H1 (cell line): ENCODE results near the gene TRIM10. TPM values are rescaled to one million over a fixed set of nuclear protein-coding genes. Genes with fewer than 3 reads are reported as not detected.

ENCODE experiments used
- CTCF ChIA-PET: fragments of 300-600 bp; sonication (Branson Sonifier 250); formaldehyde crosslinking; loops from one replicate; lab custom pipeline; 2021; ENCODE audit not compliant: partially characterized antibody; lab: Charles Lee
- POLR2A ChIA-PET: fragments of 300-600 bp; sonication (Branson Sonifier 250); formaldehyde crosslinking; loops from one replicate; lab custom pipeline; 2021; ENCODE audit warnings: inconsistent platforms; ENCODE audit not compliant: partially characterized antibody; lab: Charles Lee
- DNase-seq, 2 experiments: peaks; one replicate each; pipeline versions ENCODE4 v3.0.0 to v3.0.0-alpha.2; 2010 to 2022; ENCODE audit warnings: low spot score in 2 of 2, low read depth in 1 of 2, mixed read lengths in 1 of 2
- FAIRE-seq: peaks from 2 replicates; lab custom pipeline; 2011; peaks lifted over from hg19 to GRCh38; lab: Jason Lieb, UNC
- H2AFZ ChIP-seq: 2 replicates; pipeline ENCODE4 v1.8.1; 2012; ENCODE audit warnings: low read length, inconsistent platforms
- H2AK5ac ChIP-seq: 2 replicates; pipeline ENCODE4 v1.6.1; 2013; ENCODE audit warnings: low read depth, low read length
- H2BK120ac ChIP-seq: replicated peaks from 2 replicates; pipeline ENCODE3; 2013; ENCODE audit warnings: low read depth, low read length, inconsistent platforms
- H2BK12ac ChIP-seq: 2 replicates; pipeline ENCODE4 v1.6.1; 2013; ENCODE audit warnings: low read depth, low read length
- H2BK15ac ChIP-seq: 2 replicates; pipeline ENCODE4 v1.6.1; 2013; ENCODE audit warnings: low read length
- H2BK20ac ChIP-seq: 2 replicates; pipeline ENCODE4 v1.6.1; 2013; ENCODE audit warnings: low read length
- H2BK5ac ChIP-seq: 2 replicates; pipeline ENCODE4 v1.6.1; 2013; ENCODE audit warnings: low read depth, low read length
- H3K14ac ChIP-seq: 2 replicates; pipeline ENCODE4 v1.6.1; 2013; ENCODE audit warnings: inconsistent platforms; ENCODE audit not compliant: insufficient read length
- H3K18ac ChIP-seq: 2 replicates; pipeline ENCODE4 v1.6.1; 2013; ENCODE audit warnings: low read length; ENCODE audit errors: extremely low read depth
- H3K23ac ChIP-seq: 2 replicates; pipeline ENCODE4 v1.6.1; 2013; ENCODE audit warnings: inconsistent platforms; ENCODE audit not compliant: insufficient read length
- H3K23me2 ChIP-seq: 2 replicates; pipeline ENCODE4 v1.6.1; 2013; ENCODE audit warnings: low read depth, low read length
- H3K27ac ChIP-seq: 2 replicates; pipeline ENCODE4 v1.6.1; 2011; ENCODE audit warnings: low read depth, low read length, inconsistent platforms
- H3K27me3 ChIP-seq, 4 experiments: replicated peaks in 1 of 4; 1 replicate in 1 of 4; 2 replicates in 3 of 4; pipeline versions ENCODE4 v1.6.1 to v1.8.1; 2011 to 2013; ENCODE audit warnings: low read length in 3 of 4, mild to moderate bottlenecking in 3 of 4, inconsistent platforms in 2 of 4, mixed read lengths in 2 of 4, moderate library complexity in 1 of 4; ENCODE audit not compliant: control insufficient read depth in 3 of 4, insufficient read depth in 3 of 4; ENCODE audit errors: extremely low read depth in 1 of 4
- H3K36me3 ChIP-seq, 4 experiments: 2 replicates each; pipeline versions ENCODE4 v1.6.1 to v1.8.1; 2011 to 2013; ENCODE audit warnings: mild to moderate bottlenecking in 4 of 4, low read length in 3 of 4, moderate library complexity in 2 of 4, control low read depth in 1 of 4, inconsistent platforms in 1 of 4; ENCODE audit not compliant: insufficient read depth in 4 of 4, control insufficient read depth in 2 of 4
- H3K4ac ChIP-seq: replicated peaks from 2 replicates; pipeline ENCODE3; 2013; ENCODE audit warnings: low read length, low read depth, mixed read lengths, inconsistent platforms; ENCODE audit not compliant: insufficient read length
- H3K4me1 ChIP-seq, 4 experiments: replicated peaks in 1 of 4; 1 replicate in 1 of 4; 2 replicates in 3 of 4; pipeline versions ENCODE4 v1.6.1 to v1.8.1; 2011 to 2013; ENCODE audit warnings: low read length in 3 of 4, inconsistent platforms in 2 of 4, mixed read lengths in 1 of 4; ENCODE audit not compliant: insufficient read depth in 4 of 4, control insufficient read depth in 3 of 4
- H3K4me2 ChIP-seq, 2 experiments: 2 replicates each; pipeline versions ENCODE4 v1.6.1 to v1.8.1; 2011 to 2013; ENCODE audit warnings: low read depth in 2 of 2, low read length in 2 of 2, control low read depth in 1 of 2, inconsistent platforms in 1 of 2, mild to moderate bottlenecking in 1 of 2; ENCODE audit not compliant: insufficient read depth in 1 of 2
- H3K4me3 ChIP-seq, 4 experiments: fragments of 200-600, 300-600 bp in 1 of 4; sonication (generic), shearing (Covaris generic), sonication (Bioruptor Twin) in 1 of 4; 2 replicates each; pipeline versions ENCODE4 v1.5.1 to v1.8.1; 2011 to 2016; ENCODE audit warnings: low read length in 4 of 4, low read depth in 3 of 4, control low read depth in 2 of 4, inconsistent platforms in 2 of 4, mild to moderate bottlenecking in 2 of 4, mixed read lengths in 1 of 4, moderate library complexity in 1 of 4; ENCODE audit not compliant: insufficient read depth in 2 of 4; ENCODE audit errors: extremely low read depth in 1 of 4
- H3K56ac ChIP-seq: replicated peaks from 2 replicates; pipeline ENCODE3; 2013; ENCODE audit warnings: low read depth, mild to moderate bottlenecking, mixed read lengths, low read length, inconsistent platforms; ENCODE audit not compliant: insufficient read length
- H3K79me1 ChIP-seq: 2 replicates; pipeline ENCODE4 v1.6.1; 2013; ENCODE audit warnings: low read depth, low read length, control low read depth
- H3K79me2 ChIP-seq, 2 experiments: 2 replicates each; pipeline versions ENCODE4 v1.6.1 to v1.8.1; 2012 to 2013; ENCODE audit warnings: low read length in 2 of 2, mild to moderate bottlenecking in 2 of 2, inconsistent platforms in 1 of 2; ENCODE audit not compliant: insufficient read depth in 2 of 2, control insufficient read depth in 1 of 2
- H3K9ac ChIP-seq, 4 experiments: replicated peaks in 1 of 4; 1 replicate in 1 of 4; 2 replicates in 3 of 4; pipeline versions ENCODE4 v1.6.1 to v1.8.1; 2011 to 2013; ENCODE audit warnings: low read depth in 3 of 4, low read length in 3 of 4, control low read depth in 2 of 4, mild to moderate bottlenecking in 2 of 4, moderate library complexity in 2 of 4, inconsistent platforms in 1 of 4; ENCODE audit errors: extremely low read depth in 1 of 4
- H3K9me3 ChIP-seq, 2 experiments: 2 replicates each; pipeline versions ENCODE4 v1.6.1 to v1.8.1; 2012 to 2013; ENCODE audit warnings: mild to moderate bottlenecking in 2 of 2, moderate library complexity in 2 of 2, control low read depth in 1 of 2, inconsistent platforms in 1 of 2, low read depth in 1 of 2, low read length in 1 of 2, mixed read lengths in 1 of 2; ENCODE audit not compliant: insufficient read depth in 2 of 2
- H4K20me1 ChIP-seq, 2 experiments: replicated peaks in 1 of 2; 2 replicates each; pipeline versions ENCODE3 to v1.8.1; 2011 to 2013; ENCODE audit warnings: inconsistent platforms in 2 of 2, low read length in 2 of 2, mild to moderate bottlenecking in 1 of 2; ENCODE audit not compliant: insufficient read depth in 2 of 2, control insufficient read depth in 1 of 2
- H4K5ac ChIP-seq: 2 replicates; pipeline ENCODE4 v1.6.1; 2013; ENCODE audit warnings: low read length, low read depth, mixed read lengths, inconsistent platforms; ENCODE audit not compliant: insufficient read length
- H4K8ac ChIP-seq: 2 replicates; pipeline ENCODE4 v1.8.0; 2013; ENCODE audit warnings: mild to moderate bottlenecking, moderate library complexity, low read length, inconsistent platforms; ENCODE audit not compliant: insufficient read depth; ENCODE audit errors: extremely low read depth
- H4K91ac ChIP-seq: replicated peaks from 2 replicates; pipeline ENCODE3; 2013; ENCODE audit warnings: low read length, mixed read lengths, inconsistent platforms; ENCODE audit not compliant: insufficient read length
- CBX5 ChIP-seq: fragments of 300-800, 300-1000 bp; sonication (generic); IDR thresholded peaks from 2 replicates; pipeline ENCODE4 v1.7.1; 2016; ENCODE audit warnings: antibody characterized with exemption, low read length, low read depth
- EP300 ChIP-seq, 2 experiments: IDR thresholded peaks; 1 replicate in 1 of 2; 2 replicates in 1 of 2; pipeline ENCODE4 v1.6.1; 2011 to 2012; ENCODE audit warnings: low read depth in 2 of 2, low read length in 2 of 2, mild to moderate bottlenecking in 2 of 2, borderline replicate concordance in 1 of 2, inconsistent platforms in 1 of 2, moderate library complexity in 1 of 2
- JUND ChIP-seq: IDR thresholded peaks from 2 replicates; pipeline ENCODE4 v1.6.1; 2011; ENCODE audit warnings: mild to moderate bottlenecking, improper control_type of control experiment, low read length
- NANOG ChIP-seq: IDR thresholded peaks from 2 replicates; pipeline ENCODE4 v1.6.1; 2011; ENCODE audit warnings: low read length, low read depth, mild to moderate bottlenecking, inconsistent platforms; ENCODE audit not compliant: insufficient read depth, poor library complexity, severe bottlenecking
- RAD21 ChIP-seq, 2 experiments: IDR thresholded peaks in 1 of 2; conservative IDR thresholded peaks in 1 of 2; 2 replicates each; pipeline ENCODE4 v1.6.1; 2011; ENCODE audit warnings: low read depth in 2 of 2, low read length in 2 of 2, improper control_type of control experiment in 1 of 2, inconsistent platforms in 1 of 2, mild to moderate bottlenecking in 1 of 2, moderate library complexity in 1 of 2
- RBBP5 ChIP-seq: IDR thresholded peaks from 2 replicates; pipeline ENCODE4 v1.7.1; 2012; ENCODE audit warnings: low read depth, mild to moderate bottlenecking, inconsistent platforms, low read length, moderate library complexity, borderline replicate concordance
- RNF2 ChIP-seq: fragments of 200-900, 300-1000 bp; sonication (generic); IDR thresholded peaks from 2 replicates; pipeline ENCODE4 v1.7.1; 2016; ENCODE audit warnings: borderline replicate concordance, low read depth, mild to moderate bottlenecking, antibody characterized with exemption, low read length; ENCODE audit not compliant: poor library complexity, severe bottlenecking; ENCODE audit errors: missing control alignments
- WGBS, 2 experiments: shearing (Covaris generic) in 1 of 2; methylation state at CpG; one replicate each; pipeline versions ENCODE4 v1.1.6 to v1.1.7; 2013 to 2015; ENCODE audit warnings: low lambda C conversion rate in 2 of 2, mixed read lengths in 2 of 2, inconsistent platforms in 1 of 2, low coverage in 1 of 2, missing lambda C conversion rate in 1 of 2; ENCODE audit not compliant: insufficient replicate concordance in 2 of 2, insufficient coverage in 1 of 2, insufficient read length in 1 of 2; ENCODE audit errors: extremely low coverage in 1 of 2, missing lambda C conversion rate in 1 of 2; 5-methylcytosine and 5-hydroxymethylcytosine counted together
- polyA plus RNA-seq, 7 experiments: library from polyadenylated mRNA; depleted of rRNA in 3 of 7; stranded (reverse) in 5 of 7; unstranded in 2 of 7; fragments of >200 nt in 5 of 7; fragments of 200-250 nt in 2 of 7; gene quantifications; 1 replicate in 5 of 7; 2 replicates in 1 of 7; 4 replicates in 1 of 7; pipeline versions ENCODE4 v1.2.1 to v1.2.3, GENCODE V29; 2011 to 2013; ENCODE audit warnings: missing spikeins in 2 of 7, mixed read lengths in 2 of 7
- total RNA-seq: library from RNA; stranded (reverse); fragmentation: NEBNext Ultra II Directional; extraction: Animal tissue kit (Norgen Biotek cat#: 25700); gene quantifications from 2 replicates; pipeline ENCODE4 v1.2.1, GENCODE V29; 2021
- TF ChIP-seq, protein P1 (sequence below), 3 experiments: IDR thresholded peaks; 1 replicate in 2 of 3; 2 replicates in 1 of 3; pipeline versions ENCODE4 v1.5.1 to v1.6.1; 2011; ENCODE audit warnings: low read length in 3 of 3, mild to moderate bottlenecking in 3 of 3, inconsistent platforms in 2 of 3, low read depth in 1 of 3, moderate library complexity in 1 of 3; ENCODE audit not compliant: insufficient read depth in 1 of 3; ENCODE audit errors: control extremely low read depth in 1 of 3

The TRIM10 gene
- total and polyA plus RNA-seq, 2 of the 8 experiments (the other 6 are each of a cell fraction or from before 2014, with no cell fraction given): 0.06 TPM; not detected in 1

GRCh38 chr6:30156774-30157173 is 4.2 kb downstream of the TRIM10 start:
- TF ChIP-seq NANOG (no peak), RNF2 (no peak), RBBP5 (no peak), CBX5 (no peak), RAD21 (IDR thresholded peaks at IDR 0.05 in 1 of 2, conservative IDR thresholded peaks at IDR 0.05 in 1 of 2; ENCODE audit: low read depth in 2 of 2, low read length in 2 of 2) (no peak), JUND (no peak), EP300 (IDR thresholded peaks at IDR 0.05; ENCODE audit: borderline replicate concordance in 1 of 2, low read depth in 2 of 2, low read length in 2 of 2) (no peak)
- TF ChIP-seq, protein P1, sequence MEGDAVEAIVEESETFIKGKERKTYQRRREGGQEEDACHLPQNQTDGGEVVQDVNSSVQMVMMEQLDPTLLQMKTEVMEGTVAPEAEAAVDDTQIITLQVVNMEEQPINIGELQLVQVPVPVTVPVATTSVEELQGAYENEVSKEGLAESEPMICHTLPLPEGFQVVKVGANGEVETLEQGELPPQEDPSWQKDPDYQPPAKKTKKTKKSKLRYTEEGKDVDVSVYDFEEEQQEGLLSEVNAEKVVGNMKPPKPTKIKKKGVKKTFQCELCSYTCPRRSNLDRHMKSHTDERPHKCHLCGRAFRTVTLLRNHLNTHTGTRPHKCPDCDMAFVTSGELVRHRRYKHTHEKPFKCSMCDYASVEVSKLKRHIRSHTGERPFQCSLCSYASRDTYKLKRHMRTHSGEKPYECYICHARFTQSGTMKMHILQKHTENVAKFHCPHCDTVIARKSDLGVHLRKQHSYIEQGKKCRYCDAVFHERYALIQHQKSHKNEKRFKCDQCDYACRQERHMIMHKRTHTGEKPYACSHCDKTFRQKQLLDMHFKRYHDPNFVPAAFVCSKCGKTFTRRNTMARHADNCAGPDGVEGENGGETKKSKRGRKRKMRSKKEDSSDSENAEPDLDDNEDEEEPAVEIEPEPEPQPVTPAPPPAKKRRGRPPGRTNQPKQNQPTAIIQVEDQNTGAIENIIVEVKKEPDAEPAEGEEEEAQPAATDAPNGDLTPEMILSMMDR (IDR thresholded peaks at IDR 0.05; ENCODE audit: control extremely low read depth in 1 of 3, insufficient read depth in 1 of 3, low read depth in 1 of 3, low read length in 3 of 3): no peak

More at GRCh38 chr6:30156774-30157173, 4.2 kb downstream of the TRIM10 start:
- no peak overlapping the region for H3K27ac ChIP-seq
- no peak overlapping the region for H2BK5ac ChIP-seq
- no peak overlapping the region for H4K91ac ChIP-seq
- H3K56ac ChIP-seq: no peak overlapping the region
- H3K23me2 ChIP-seq: no peaks in the 10 kb centered on the region
- H3K36me3 ChIP-seq: no peaks in the 10 kb centered on the region
- DNase-seq (no peak), FAIRE-seq (no peak)
- H3K4me3 ChIP-seq: no peak overlapping the region
- H3K9me3 ChIP-seq: no peaks in the 10 kb centered on the region
- no peaks in the 10 kb centered on the region for H3K79me1 ChIP-seq
- H3K4ac ChIP-seq: no peak overlapping the region
- no peaks in the 10 kb centered on the region for H4K20me1 ChIP-seq
- no peaks in the 10 kb centered on the region for H3K79me2 ChIP-seq
- H3K4me2 ChIP-seq: no peak overlapping the region
- no peak overlapping the region for H2AK5ac ChIP-seq
- 91% methylated on average over 9 of the region's 9 CpGs; no CpG with 5 or more reads in 1 of the 2 experiments for WGBS, 2 experiments
- H2BK20ac ChIP-seq: no peak overlapping the region
- H3K4me1 ChIP-seq: no peaks in the 10 kb centered on the region
- POLR2A ChIA-PET: no interaction called here
- H3K9ac ChIP-seq: no peak overlapping the region
- H4K8ac ChIP-seq: no peak overlapping the region
- no peak overlapping the region for H3K14ac ChIP-seq
- H2BK15ac ChIP-seq: no peak overlapping the region
- H4K5ac ChIP-seq: no peak overlapping the region
- CTCF ChIA-PET: interaction anchor here (0.7 to 1.6 kb wide), 3 partner anchors 11 to 254 kb away, joined by 3 to 4 read pairs (median 3); no protein-coding TSS in a partner anchor
- H2AFZ ChIP-seq: no peak overlapping the region
- H3K18ac ChIP-seq: no peak overlapping the region
- no peak overlapping the region for H3K23ac ChIP-seq
- no peak overlapping the region for H2BK120ac ChIP-seq
- no peak overlapping the region for H2BK12ac ChIP-seq
- peaks cover 0 to 4% (median 1%) of the 10 kb centered on the region in 4 experiments; a peak in 3 of 7 replicates for H3K27me3 ChIP-seq
